ENCODE results near the gene PITX1. TPM values are rescaled to one million over a fixed set of nuclear protein-coding genes. Genes with fewer than 3 reads are reported as not detected.

The PITX1 gene
- total RNA-seq, 1 experiment from 2014 or later, result 31.0 TPM

GRCh38 chr5:134995850-134996402 is 38.1 kb downstream of the PITX1 start:
- no peaks in the 10 kb centered on the region for H4K20me1 ChIP-seq (ENCODE audit: insufficient read depth)
- H3K36me3 ChIP-seq (ENCODE audit: control insufficient read depth in 1 of 2, insufficient read depth in 2 of 2, low read length in 2 of 2), result no peaks in the 10 kb centered on the region
- TF ChIP-seq POLR2A (IDR thresholded peaks at IDR 0.05; ENCODE audit: borderline replicate concordance, extremely low read depth, insufficient read depth, insufficient read length), result no peak
- no peak overlapping the region for H2AFZ ChIP-seq (ENCODE audit: low read depth, low read length, poor library complexity, severe bottlenecking)
- intact Hi-C loops (cut with micrococcal nuclease), result no loop called here
- no peak for ATAC-seq
- no peak overlapping the region for H3K27ac ChIP-seq (ENCODE audit: low read depth, low read length)
- BruUV-seq (replicated peaks), result no TSS peak
- H3K4me2 ChIP-seq (ENCODE audit: low read length), result no peak overlapping the region
- ChIA-PET POLR2A (no interaction called here), RAD21 (ENCODE audit: low non-redundant PET in 1 of 2, low total read pairs in 2 of 2, uncharacterized antibody in 2 of 2, unreplicated experiment in 2 of 2) (no interaction called here), CTCF (no interaction called here)
- H3K4me1 ChIP-seq (ENCODE audit: control insufficient read depth in 1 of 2, insufficient read depth in 2 of 2, low read length in 2 of 2), result no peaks in the 10 kb centered on the region
- H3K9me2 ChIP-seq (ENCODE audit: insufficient read depth), result no peaks in the 10 kb centered on the region
- no peak for DNase-seq (ENCODE audit: low read depth, low spot score)
- no peak overlapping the region for H3K9ac ChIP-seq (ENCODE audit: low read length)
- no peaks in the 10 kb centered on the region for H3K27me3 ChIP-seq (ENCODE audit: insufficient read depth, low read length)
- no peak overlapping the region for H3K4me3 ChIP-seq (replicated peaks in 1 of 2; ENCODE audit: low read depth in 1 of 2, low read length in 2 of 2)
- H3K79me2 ChIP-seq (ENCODE audit: insufficient read depth, low read length), result no peaks in the 10 kb centered on the region
- no peaks in the 10 kb centered on the region for H3K9me3 ChIP-seq (ENCODE audit: control insufficient read depth in 1 of 2, insufficient read depth in 1 of 2, low read depth in 1 of 2, low read length in 2 of 2)

DNA sequence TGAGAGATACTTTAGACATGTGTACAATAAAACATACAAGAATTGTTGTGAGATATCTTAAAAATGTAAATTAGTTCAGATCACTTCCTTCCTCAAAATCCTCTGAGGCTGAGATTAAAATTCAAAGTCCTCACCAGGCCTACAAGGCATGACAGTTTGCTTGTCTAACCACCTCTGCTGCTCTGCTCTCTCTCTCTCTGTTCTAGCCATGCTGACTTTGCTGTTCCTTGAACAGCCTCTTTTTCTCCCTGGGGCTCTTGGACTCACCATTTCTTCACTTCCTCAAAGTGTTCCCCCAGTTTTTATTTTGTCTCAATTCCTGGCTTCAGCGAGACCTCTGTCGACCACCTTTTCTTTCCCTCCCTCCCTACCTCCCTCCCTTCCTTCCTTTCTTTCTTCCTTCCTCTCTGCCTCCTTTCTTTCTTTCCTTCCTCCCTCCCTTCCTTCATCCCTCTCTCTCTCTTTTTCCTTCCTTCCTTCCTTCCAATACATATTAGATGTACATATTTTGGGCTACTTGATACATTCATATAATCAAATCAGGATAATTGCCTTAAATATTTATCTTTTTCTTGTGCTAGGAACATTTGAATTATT is 39.4 kb downstream of the PITX1 start:
- H3K27me3 ChIP-seq (ENCODE audit: insufficient read depth, low read length), result no peaks in the 10 kb centered on the region
- H3K9me3 ChIP-seq (ENCODE audit: control insufficient read depth in 1 of 2, insufficient read depth in 1 of 2, low read depth in 1 of 2, low read length in 2 of 2), result no peaks in the 10 kb centered on the region
- H3K27ac ChIP-seq (ENCODE audit: low read depth, low read length), result no peak overlapping the region
- H3K36me3 ChIP-seq (ENCODE audit: control insufficient read depth in 1 of 2, insufficient read depth in 2 of 2, low read length in 2 of 2), result no peaks in the 10 kb centered on the region
- intact Hi-C loops (cut with micrococcal nuclease), result no loop called here
- no peaks in the 10 kb centered on the region for H3K9me2 ChIP-seq (ENCODE audit: insufficient read depth)
- ATAC-seq (no peak), DNase-seq (ENCODE audit: low read depth, low spot score) (no peak)
- no peak overlapping the region for H3K4me2 ChIP-seq (ENCODE audit: low read length)
- no peaks in the 10 kb centered on the region for H3K4me1 ChIP-seq (ENCODE audit: control insufficient read depth in 1 of 2, insufficient read depth in 2 of 2, low read length in 2 of 2)
- H3K9ac ChIP-seq (ENCODE audit: low read length), result no peak overlapping the region
- no peak overlapping the region for H2AFZ ChIP-seq (ENCODE audit: low read depth, low read length, poor library complexity, severe bottlenecking)
- no peak overlapping the region for H3K4me3 ChIP-seq (replicated peaks in 1 of 2; ENCODE audit: low read depth in 1 of 2, low read length in 2 of 2)
- TF ChIP-seq RAD21 (IDR thresholded peaks at IDR 0.05; ENCODE audit: low read depth) (no peak), ZFX (IDR thresholded peaks at IDR 0.05) (no peak), FOSL1 (IDR thresholded peaks at IDR 0.05; ENCODE audit: low read depth) (no peak), ATF3 (IDR thresholded peaks at IDR 0.05) (no peak), CEBPB (IDR thresholded peaks at IDR 0.05; ENCODE audit: low read depth) (no peak), JUND (IDR thresholded peaks at IDR 0.05) (no peak), EZH2 (IDR thresholded peaks at IDR 0.05) (no peak)
- TF ChIP-seq, protein P1, sequence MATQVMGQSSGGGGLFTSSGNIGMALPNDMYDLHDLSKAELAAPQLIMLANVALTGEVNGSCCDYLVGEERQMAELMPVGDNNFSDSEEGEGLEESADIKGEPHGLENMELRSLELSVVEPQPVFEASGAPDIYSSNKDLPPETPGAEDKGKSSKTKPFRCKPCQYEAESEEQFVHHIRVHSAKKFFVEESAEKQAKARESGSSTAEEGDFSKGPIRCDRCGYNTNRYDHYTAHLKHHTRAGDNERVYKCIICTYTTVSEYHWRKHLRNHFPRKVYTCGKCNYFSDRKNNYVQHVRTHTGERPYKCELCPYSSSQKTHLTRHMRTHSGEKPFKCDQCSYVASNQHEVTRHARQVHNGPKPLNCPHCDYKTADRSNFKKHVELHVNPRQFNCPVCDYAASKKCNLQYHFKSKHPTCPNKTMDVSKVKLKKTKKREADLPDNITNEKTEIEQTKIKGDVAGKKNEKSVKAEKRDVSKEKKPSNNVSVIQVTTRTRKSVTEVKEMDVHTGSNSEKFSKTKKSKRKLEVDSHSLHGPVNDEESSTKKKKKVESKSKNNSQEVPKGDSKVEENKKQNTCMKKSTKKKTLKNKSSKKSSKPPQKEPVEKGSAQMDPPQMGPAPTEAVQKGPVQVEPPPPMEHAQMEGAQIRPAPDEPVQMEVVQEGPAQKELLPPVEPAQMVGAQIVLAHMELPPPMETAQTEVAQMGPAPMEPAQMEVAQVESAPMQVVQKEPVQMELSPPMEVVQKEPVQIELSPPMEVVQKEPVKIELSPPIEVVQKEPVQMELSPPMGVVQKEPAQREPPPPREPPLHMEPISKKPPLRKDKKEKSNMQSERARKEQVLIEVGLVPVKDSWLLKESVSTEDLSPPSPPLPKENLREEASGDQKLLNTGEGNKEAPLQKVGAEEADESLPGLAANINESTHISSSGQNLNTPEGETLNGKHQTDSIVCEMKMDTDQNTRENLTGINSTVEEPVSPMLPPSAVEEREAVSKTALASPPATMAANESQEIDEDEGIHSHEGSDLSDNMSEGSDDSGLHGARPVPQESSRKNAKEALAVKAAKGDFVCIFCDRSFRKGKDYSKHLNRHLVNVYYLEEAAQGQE (IDR thresholded peaks at IDR 0.05; ENCODE audit: low read depth), result no peak
- ChIA-PET RAD21 (ENCODE audit: low non-redundant PET in 1 of 2, low total read pairs in 2 of 2, uncharacterized antibody in 2 of 2, unreplicated experiment in 2 of 2) (no interaction called here), POLR2A (no interaction called here), CTCF (no interaction called here)
- BruUV-seq (replicated peaks), result no TSS peak
- no peaks in the 10 kb centered on the region for H3K79me2 ChIP-seq (ENCODE audit: insufficient read depth, low read length)
- no peaks in the 10 kb centered on the region for H4K20me1 ChIP-seq (ENCODE audit: insufficient read depth)
